Osteoblast (primary cell): ENCODE measurements around the gene BBOF1. TPM values are rescaled to one million over a fixed set of nuclear protein-coding genes. Genes with fewer than 3 reads are reported as not detected.
A peak's percentile ranks its signal among the peaks of the same experiment; 100 is the strongest.

Source experiments
- DNase-seq: peaks from one replicate; pipeline ENCODE4 v3.0.0; 2011; ENCODE audit warnings: low spot score, mixed read lengths; ENCODE audit not compliant: insufficient read length; ENCODE audit errors: missing footprints
- H2AFZ ChIP-seq: 2 replicates; pipeline ENCODE4 v1.6.0; 2011; ENCODE audit warnings: mild to moderate bottlenecking, low read length
- H3K27ac ChIP-seq: 2 replicates; pipeline ENCODE4 v1.5.1; 2011; ENCODE audit warnings: mild to moderate bottlenecking, low read depth, low read length, moderate library complexity
- H3K27me3 ChIP-seq: 2 replicates; pipeline ENCODE4 v1.6.0; 2012; ENCODE audit warnings: mild to moderate bottlenecking, control low read depth, inconsistent platforms, low read length, moderate library complexity; ENCODE audit not compliant: insufficient read depth
- H3K36me3 ChIP-seq: 2 replicates; pipeline ENCODE4 v1.5.1; 2011; ENCODE audit warnings: mild to moderate bottlenecking, low read length, control low read depth, moderate library complexity; ENCODE audit not compliant: insufficient read depth
- H3K4me1 ChIP-seq: 2 replicates; pipeline ENCODE4 v1.5.1; 2011; ENCODE audit warnings: mild to moderate bottlenecking, low read length, control low read depth, moderate library complexity; ENCODE audit not compliant: insufficient read depth
- H3K4me2 ChIP-seq: 2 replicates; pipeline ENCODE4 v1.6.0; 2011; ENCODE audit warnings: mild to moderate bottlenecking, low read length; ENCODE audit not compliant: insufficient read depth
- H3K4me3 ChIP-seq: fragments of 200-600 bp; sonication (generic); 3 replicates; pipeline ENCODE4 v1.5.1; 2012; ENCODE audit warnings: mild to moderate bottlenecking, low read length, inconsistent platforms; ENCODE audit not compliant: insufficient read depth
- H3K79me2 ChIP-seq: 2 replicates; pipeline ENCODE4 v1.6.0; 2012; ENCODE audit warnings: mild to moderate bottlenecking, low read length, control low read depth, inconsistent platforms; ENCODE audit not compliant: insufficient read depth
- H3K9me3 ChIP-seq: 2 replicates; pipeline ENCODE4 v1.5.1; 2011; ENCODE audit warnings: low read depth, low read length, control low read depth
- H4K20me1 ChIP-seq: 2 replicates; pipeline ENCODE4 v1.6.0; 2012; ENCODE audit warnings: mild to moderate bottlenecking, low read length, control low read depth; ENCODE audit not compliant: insufficient read depth
- total RNA-seq: library from RNA; depleted of rRNA; stranded (reverse); fragments of >200 nt; gene quantifications from 2 replicates; pipeline ENCODE4 v1.2.3, GENCODE V29; 2012
- TF ChIP-seq, protein P1 (sequence below): IDR thresholded peaks from 2 replicates; pipeline ENCODE4 v1.5.1; 2011; ENCODE audit warnings: mild to moderate bottlenecking, low read depth, low read length, moderate library complexity; ENCODE audit errors: extremely low read depth

The BBOF1 gene
- total RNA-seq, 1 donor, result 14.1 TPM

DNA sequence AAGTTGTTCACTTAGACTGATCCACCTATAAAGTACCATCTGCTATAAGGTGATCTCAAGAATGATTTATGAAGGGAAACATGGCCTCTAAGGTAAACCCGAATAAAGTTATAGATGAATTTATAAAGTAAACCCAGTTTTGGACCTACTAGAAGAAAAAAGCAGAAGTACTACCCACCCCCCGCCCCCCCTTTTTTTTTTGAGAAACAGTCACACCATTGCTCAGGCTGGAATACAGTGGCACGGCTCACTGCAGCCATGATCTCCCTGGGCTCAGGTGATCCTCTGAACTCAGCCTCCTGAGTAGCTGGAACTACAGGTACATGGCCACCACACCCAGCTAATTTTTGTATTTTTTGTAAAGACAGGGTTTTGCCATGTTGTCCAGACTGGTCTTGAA is 4.0 kb upstream of the BBOF1 start:
- no peaks in the 10 kb centered on the region for H4K20me1 ChIP-seq
- no peaks in the 10 kb centered on the region for H3K27me3 ChIP-seq
- no peak overlapping the region for H3K4me3 ChIP-seq
- H3K27ac ChIP-seq, result no peak overlapping the region
- TF ChIP-seq, protein P1, sequence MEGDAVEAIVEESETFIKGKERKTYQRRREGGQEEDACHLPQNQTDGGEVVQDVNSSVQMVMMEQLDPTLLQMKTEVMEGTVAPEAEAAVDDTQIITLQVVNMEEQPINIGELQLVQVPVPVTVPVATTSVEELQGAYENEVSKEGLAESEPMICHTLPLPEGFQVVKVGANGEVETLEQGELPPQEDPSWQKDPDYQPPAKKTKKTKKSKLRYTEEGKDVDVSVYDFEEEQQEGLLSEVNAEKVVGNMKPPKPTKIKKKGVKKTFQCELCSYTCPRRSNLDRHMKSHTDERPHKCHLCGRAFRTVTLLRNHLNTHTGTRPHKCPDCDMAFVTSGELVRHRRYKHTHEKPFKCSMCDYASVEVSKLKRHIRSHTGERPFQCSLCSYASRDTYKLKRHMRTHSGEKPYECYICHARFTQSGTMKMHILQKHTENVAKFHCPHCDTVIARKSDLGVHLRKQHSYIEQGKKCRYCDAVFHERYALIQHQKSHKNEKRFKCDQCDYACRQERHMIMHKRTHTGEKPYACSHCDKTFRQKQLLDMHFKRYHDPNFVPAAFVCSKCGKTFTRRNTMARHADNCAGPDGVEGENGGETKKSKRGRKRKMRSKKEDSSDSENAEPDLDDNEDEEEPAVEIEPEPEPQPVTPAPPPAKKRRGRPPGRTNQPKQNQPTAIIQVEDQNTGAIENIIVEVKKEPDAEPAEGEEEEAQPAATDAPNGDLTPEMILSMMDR, result no peak
- peaks cover 6% of the 10 kb centered on the region for H3K4me1 ChIP-seq
- H3K79me2 ChIP-seq, result peaks cover 8% of the 10 kb centered on the region
- H3K9me3 ChIP-seq, result no peaks in the 10 kb centered on the region
- H3K4me2 ChIP-seq, result no peak overlapping the region
- peaks cover 34% of the 10 kb centered on the region for H3K36me3 ChIP-seq
- DNase-seq, result no peak
- no peak overlapping the region for H2AFZ ChIP-seq

DNA sequence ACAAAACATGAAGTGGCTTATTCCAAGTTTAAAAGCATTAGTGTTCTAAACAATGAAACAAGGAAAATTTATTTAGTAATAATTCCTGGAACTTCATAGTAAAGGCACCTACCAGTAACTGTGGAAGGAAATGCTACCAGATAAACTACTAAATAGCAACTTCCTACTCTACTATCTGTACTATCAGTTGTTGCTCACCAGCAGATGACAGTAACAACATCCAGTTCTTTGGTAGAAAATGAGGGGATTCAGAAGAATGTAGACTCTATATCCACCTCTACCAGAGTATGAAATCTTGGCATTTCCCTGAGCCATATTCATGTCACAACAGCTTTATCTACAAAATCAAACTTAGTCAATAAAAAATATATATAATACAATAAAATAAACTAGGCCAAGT is 3.2 kb upstream of the BBOF1 start:
- Histone ChIP-seq H3K4me1 (peaks cover 6% of the 10 kb centered on the region), H3K27ac (no peak overlapping the region), H3K36me3 (peaks cover 30% of the 10 kb centered on the region), H2AFZ (no peak overlapping the region), H3K27me3 (no peaks in the 10 kb centered on the region), H3K4me3 (no peak overlapping the region), H3K4me2 (no peak overlapping the region), H4K20me1 (no peaks in the 10 kb centered on the region), H3K79me2 (peaks cover 10% of the 10 kb centered on the region), H3K9me3 (no peaks in the 10 kb centered on the region)
- peak; percentile 39 for DNase-seq
- TF ChIP-seq, protein P1, result no peak

DNA sequence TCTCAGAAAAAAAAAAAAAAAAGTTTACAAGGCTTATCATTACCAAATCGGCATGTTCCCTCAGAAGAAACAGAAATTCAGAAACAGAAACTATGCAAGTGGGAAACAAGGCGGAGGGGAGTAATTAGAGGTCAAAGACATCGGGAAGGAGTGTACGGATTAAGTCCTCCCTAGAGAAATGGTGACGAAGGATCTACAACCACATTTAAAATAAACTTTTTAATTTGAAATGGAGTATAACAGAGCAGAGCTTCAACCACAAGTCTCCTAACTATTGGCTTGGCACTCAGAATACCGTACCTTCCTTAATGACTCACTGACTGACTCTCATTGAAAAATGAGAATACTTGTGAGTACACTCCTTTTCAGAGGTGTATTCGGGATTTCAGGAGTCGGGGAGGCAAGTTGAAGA is 969 bp upstream of the BBOF1 start:
- Histone ChIP-seq H3K9me3 (no peaks in the 10 kb centered on the region), H3K4me3 (peak overlapping the region; percentile 99), H3K27me3 (no peaks in the 10 kb centered on the region), H3K27ac (peak overlapping the region; percentile 99), H4K20me1 (no peaks in the 10 kb centered on the region), H3K4me2 (peak overlapping the region; percentile 91), H3K36me3 (peaks cover 12% of the 10 kb centered on the region), H2AFZ (peak overlapping the region; percentile 92), H3K79me2 (peaks cover 10% of the 10 kb centered on the region), H3K4me1 (peaks cover 6% of the 10 kb centered on the region)
- TF ChIP-seq, protein P1, result no peak
- DNase-seq, result peak; percentile 89

DNA sequence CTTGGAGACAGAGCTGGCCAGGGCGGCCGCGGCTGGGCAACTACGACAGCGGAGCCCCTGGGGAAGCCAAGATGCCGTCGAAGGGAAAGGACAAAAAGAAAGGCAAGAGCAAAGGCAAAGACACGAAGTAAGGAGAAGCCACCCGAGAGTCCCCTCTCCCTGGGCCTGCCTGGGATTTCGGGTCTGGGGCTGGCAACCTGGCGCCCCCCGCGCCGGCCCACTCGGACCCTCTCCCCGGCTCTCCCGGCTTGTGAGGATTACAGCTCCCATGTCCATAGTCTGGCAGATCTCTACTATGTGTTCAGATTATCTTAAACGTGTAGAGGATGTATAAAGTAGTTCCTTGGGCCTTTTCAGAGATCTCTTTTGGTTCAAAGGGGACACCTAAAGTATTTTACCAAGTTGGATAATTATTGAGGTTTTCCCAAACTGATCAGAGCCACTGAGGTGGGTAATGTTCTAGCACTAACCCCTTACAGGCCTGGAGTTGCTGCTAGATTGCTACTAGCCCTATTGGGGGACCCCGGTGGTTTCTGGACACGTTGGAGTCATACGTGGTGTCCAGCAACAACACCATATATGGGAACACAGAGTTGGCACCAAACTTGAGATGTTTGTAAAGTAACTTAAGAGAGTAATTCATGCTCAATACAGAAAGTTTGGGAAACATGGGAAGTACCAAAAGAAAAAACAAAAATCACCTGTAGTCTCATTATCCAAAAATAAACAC is 424 bp downstream of the BBOF1 start:
- Histone ChIP-seq H3K36me3 (no peaks in the 10 kb centered on the region), H3K4me2 (peak overlapping the region; percentile 98), H3K27ac (peak overlapping the region; percentile 99), H3K27me3 (no peaks in the 10 kb centered on the region), H3K4me1 (peaks cover 6% of the 10 kb centered on the region), H3K79me2 (peaks cover 10% of the 10 kb centered on the region), H2AFZ (peak overlapping the region; percentile 94), H3K4me3 (peak overlapping the region; percentile 99), H4K20me1 (no peaks in the 10 kb centered on the region), H3K9me3 (no peaks in the 10 kb centered on the region)
- TF ChIP-seq, protein P1, result no peak
- peak; percentile 85 for DNase-seq
